HepG2 (cell line): ENCODE measurements around the gene TTC16.

Experiments
- CTCF ChIP-seq: sonication (generic); formaldehyde crosslinking; IDR thresholded peaks from 2 replicates; pipeline ENCODE4 v1.5.0; 2020; ENCODE audit warnings: mild to moderate bottlenecking, missing genetic modification reagents, moderate library complexity
- ESRRA ChIP-seq: sonication (generic); formaldehyde crosslinking; IDR thresholded peaks from 2 replicates; pipeline ENCODE4 v1.5.1; 2020; ENCODE audit warnings: mild to moderate bottlenecking, low read depth, missing genetic modification reagents
- EZH2 ChIP-seq: conservative IDR thresholded peaks from 2 replicates; pipeline ENCODE4 v1.6.1; 2012; ENCODE audit warnings: mild to moderate bottlenecking, low read depth, low read length, moderate library complexity
- FOSL1 ChIP-seq: sonication (generic); formaldehyde crosslinking; IDR thresholded peaks from 2 replicates; pipeline ENCODE4 v1.9.0; 2021; ENCODE audit warnings: missing genetic modification reagents, borderline replicate concordance
- MAFK ChIP-seq, 2 experiments: IDR thresholded peaks in 1 of 2; conservative IDR thresholded peaks in 1 of 2; 2 replicates each; pipeline ENCODE4 v1.6.1; 2011; ENCODE audit warnings: improper control_type of control experiment in 2 of 2, low read length in 2 of 2
- PITX1 ChIP-seq: sonication (generic); formaldehyde crosslinking; IDR thresholded peaks from 2 replicates; pipeline ENCODE4 v1.5.1; 2020; ENCODE audit warnings: mild to moderate bottlenecking, missing genetic modification reagents
- POLR2A ChIP-seq, 2 experiments: IDR thresholded peaks; 2 replicates each; pipeline ENCODE4 v1.6.1; 2011; ENCODE audit warnings: low read depth in 2 of 2, low read length in 2 of 2, mild to moderate bottlenecking in 1 of 2, moderate library complexity in 1 of 2; ENCODE audit not compliant: insufficient read depth in 1 of 2
- RARA ChIP-seq: IDR thresholded peaks from 2 replicates; pipeline ENCODE4 v1.6.1; 2016; ENCODE audit warnings: missing genetic modification reagents, missing compliant biosample characterization
- REST ChIP-seq, 2 experiments: IDR thresholded peaks; 2 replicates each; pipeline ENCODE4 v1.6.1; 2011 to 2012; ENCODE audit warnings: low read length in 2 of 2, borderline replicate concordance in 1 of 2, low read depth in 1 of 2, mild to moderate bottlenecking in 1 of 2, moderate library complexity in 1 of 2
- ZNF414 ChIP-seq: sonication (generic); formaldehyde crosslinking; IDR thresholded peaks from 2 replicates; pipeline ENCODE4 v1.5.0; 2020; ENCODE audit warnings: missing genetic modification reagents
- ZNF703 ChIP-seq: sonication (generic); formaldehyde crosslinking; IDR thresholded peaks from 2 replicates; pipeline ENCODE4 v1.5.1; 2020; ENCODE audit warnings: missing genetic modification reagents, mild to moderate bottlenecking, moderate library complexity, borderline replicate concordance

GRCh38 chr9:127770905-127771569, 55.2 kb downstream of the TTC16 start:
- TF ChIP-seq CTCF (CRISPR knock-in tag) (0 out of 2 replicates have a peak, but pooled peaks have one; percentile 26), ZNF703 (CRISPR knock-in tag) (no peak), EZH2 (no peak), PITX1 (CRISPR knock-in tag) (no peak), RARA (no peak), POLR2A (IDR thresholded peaks at IDR 0.05; ENCODE audit: insufficient read depth in 1 of 2, low read depth in 2 of 2, low read length in 2 of 2) (no peak), ESRRA (CRISPR knock-in tag) (no peak), ZNF414 (CRISPR knock-in tag) (no peak), FOSL1 (no peak), MAFK (conservative IDR thresholded peaks at IDR 0.05 in 1 of 2, IDR thresholded peaks at IDR 0.05 in 1 of 2; ENCODE audit: low read length in 2 of 2) (no peak), REST (IDR thresholded peaks at IDR 0.05; ENCODE audit: borderline replicate concordance in 1 of 2, low read depth in 1 of 2, low read length in 2 of 2) (no peak)
